ENCODE results near the gene LENEP.

DNA sequence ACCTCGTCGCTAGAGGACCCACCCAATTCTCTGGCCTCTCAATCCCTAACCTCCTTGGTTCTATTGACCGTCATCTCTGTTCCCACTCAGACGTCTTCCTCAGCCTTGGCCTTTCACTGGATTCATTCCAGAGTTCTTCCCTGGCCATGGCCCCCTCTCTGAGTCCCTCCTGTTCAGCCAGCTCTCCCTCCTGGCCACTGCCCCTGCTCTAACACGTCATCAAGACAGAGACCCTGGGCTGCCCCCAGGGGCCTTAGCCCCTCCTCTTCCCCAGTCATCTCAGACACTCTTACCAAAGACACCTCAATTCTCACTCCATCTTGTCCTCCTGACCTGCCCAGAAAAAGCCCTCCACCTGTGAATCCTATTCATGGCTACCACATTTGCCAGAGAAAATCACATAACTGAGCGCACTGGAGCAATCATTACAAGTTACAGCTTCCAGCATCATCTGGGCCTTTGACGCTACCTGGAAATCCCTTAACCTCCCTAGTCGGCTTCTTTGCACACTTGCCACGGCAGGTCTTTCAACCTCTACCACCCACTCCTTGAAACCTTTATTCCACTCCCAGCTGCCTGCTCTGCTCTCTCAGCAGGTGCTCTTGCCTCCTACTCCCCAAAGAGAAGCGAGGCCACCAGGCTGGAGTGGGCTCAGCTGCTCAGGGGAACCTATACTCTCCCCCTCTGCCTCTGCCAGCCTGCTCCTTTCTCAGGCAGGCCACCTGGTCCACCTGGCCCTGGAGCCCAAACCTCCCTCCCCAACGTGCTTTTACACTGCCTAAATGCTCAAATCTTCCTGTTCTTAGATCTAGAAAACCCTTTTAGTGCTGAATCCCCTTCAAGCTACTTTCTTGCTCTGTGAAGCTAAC is 26.2 kb downstream of the LENEP start:
- TF ChIP-seq EZH2 (IDR thresholded peaks at IDR 0.05; ENCODE audit: insufficient read depth, poor library complexity, severe bottlenecking), result no peak
- TF ChIP-seq EZH2phosphoT487 (IDR thresholded peaks at IDR 0.05; ENCODE audit: insufficient read depth, low read depth), result no peak

Data from GM23248 (cell line).